ENCODE data around the gene NPIPA1.
"Not testable (repeated sequence)": the region's sequence is repeated elsewhere in the genome, so short reads cannot be mapped to it uniquely, and the experiment has no call there.

NPIPA1 gene

DNA sequence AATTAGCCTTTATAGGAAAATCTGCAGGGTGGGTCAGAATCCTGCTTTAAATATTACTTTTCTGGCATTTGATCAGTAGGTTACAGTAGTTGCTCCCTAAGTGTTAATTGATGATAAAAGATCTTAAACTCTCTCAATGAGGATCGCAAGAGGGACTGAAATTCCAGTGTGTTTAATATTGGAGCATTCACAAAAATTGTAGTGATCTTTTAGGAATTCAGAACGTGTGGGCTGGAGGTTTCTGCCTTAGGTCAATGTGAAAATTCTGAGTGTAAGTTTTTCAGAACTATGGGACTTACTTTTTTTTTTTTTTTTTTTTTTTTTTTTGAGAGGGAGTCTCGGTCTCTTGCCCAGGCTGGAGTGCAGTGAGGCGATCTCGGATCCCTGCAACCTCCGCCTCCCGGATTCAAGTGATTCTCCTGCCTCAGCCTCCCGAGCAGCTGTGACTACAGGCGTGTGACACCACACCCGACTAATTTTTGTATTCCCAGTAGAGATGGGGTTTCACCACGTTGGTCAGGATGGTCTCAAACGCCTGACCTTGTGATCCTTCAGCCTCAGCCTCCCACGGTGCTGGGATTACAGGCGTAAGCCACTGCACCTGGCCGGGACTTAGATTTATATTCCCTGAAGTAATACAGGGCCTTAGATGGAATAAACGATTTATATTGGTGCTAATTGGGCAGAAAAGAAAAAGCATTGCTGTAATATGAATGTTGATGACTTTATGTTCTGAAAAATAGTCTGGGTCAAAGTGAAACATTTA is 39.9 kb downstream of the NPIPA1 start:
- DNase-seq (ENCODE audit: low read depth in 1 of 2, low spot score in 1 of 2) = not testable (repeated sequence)

DNA sequence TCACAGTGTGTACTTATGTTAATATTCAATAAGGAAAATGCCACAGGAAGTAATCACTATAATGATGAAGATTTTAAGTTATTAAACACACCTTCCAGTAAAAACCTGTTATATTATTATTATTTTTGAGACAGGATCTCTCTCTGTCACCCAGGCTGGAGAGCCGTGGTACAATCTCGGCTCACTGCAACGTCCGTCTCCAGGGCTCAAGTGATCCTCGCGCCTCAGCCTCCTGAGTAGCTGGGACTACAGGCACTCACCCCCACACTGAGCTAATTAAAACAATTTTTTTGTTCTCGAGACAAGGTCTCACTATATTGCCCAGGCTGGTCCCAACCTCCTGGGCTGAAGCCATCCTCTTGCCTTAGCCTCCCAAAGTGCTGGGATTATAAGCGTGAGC is 41.0 kb downstream of the NPIPA1 start:
- DNase-seq (ENCODE audit: low read depth in 1 of 2, low spot score in 1 of 2) = not testable (repeated sequence)

DNA sequence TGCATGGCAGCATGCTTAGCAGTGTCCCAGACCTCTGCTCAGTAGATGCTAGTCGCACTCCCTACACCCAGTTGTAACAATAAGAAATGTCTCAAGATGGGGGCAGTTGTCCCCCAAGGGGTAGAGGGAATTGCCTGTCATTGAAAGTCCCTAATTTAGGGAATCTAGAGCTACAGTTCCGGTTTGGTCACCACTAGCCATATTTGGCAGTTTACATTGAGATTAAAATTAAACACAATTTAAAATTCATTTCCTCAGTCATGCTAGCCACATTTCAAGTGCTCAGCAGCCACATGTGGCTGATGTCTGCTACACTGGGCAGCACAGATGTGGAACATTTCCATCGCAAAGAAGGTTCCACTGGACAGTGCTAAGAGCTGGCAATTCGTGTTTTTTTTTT is 41.7 kb downstream of the NPIPA1 start:
- DNase-seq (ENCODE audit: low read depth in 1 of 2, low spot score in 1 of 2) = not testable (repeated sequence)

DNA sequence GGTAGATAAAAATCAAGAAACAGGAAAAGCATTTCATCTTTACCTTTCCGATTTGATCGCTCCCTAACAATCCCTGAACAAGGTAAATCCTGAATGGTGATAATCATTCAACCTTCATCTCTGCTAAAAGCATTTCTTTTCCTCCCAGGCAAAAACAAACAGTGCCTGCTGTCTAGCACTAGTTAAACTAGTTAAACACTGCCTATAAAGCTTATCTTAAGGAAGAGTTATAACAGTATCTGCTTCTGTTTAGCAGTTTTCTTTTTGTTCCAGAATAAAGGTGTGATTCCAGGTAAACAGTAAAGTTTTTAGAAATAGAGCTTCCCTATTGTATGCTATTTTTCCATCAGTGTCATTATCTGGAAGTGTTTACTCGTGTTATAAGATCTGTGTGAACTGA is 44.0 kb downstream of the NPIPA1 start:
- not testable (repeated sequence) for DNase-seq (ENCODE audit: low read depth in 1 of 2, low spot score in 1 of 2)

DNA sequence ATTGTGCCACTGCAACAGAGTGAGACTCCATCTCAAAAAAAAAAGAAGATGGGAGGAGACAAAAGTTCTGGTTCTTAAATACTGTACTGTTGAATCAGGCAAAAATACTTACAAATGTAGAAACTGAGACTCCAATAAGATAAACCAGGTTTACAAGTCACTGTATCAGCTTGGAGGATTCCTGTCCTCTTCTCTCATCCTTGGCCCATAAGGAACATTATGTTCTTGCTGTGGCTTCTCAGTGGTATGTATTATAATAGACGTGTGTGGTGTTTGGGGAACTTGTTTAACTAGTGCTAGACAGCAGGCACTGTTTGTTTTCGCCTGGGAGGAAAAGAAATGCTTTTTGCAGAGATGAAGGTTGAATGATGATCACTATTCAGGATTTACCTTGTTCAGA is 45.3 kb downstream of the NPIPA1 start:
- DNase-seq (ENCODE audit: low read depth in 1 of 2, low spot score in 1 of 2) = not testable (repeated sequence)

DNA sequence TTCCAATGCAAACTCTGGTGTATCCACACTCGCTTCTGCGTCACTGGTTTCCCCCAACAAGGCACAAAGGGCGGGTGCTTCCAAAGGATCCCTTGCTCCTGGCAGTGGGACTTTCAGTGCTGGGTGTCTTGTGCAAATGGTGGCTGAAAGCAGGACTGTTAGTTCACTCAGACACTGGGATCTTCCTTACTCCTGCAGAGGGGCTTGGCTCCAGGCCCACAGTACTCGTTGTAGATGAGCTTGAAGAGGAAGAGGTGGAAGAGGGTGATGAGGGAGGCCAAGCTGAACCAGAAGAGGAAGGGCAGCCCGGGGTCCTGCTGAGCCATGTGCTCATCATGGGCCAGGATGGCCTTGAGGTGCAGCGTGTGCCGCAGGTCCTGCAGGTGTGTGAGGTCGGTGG is 50.8 kb downstream of the NPIPA1 start:
- not testable (repeated sequence) for DNase-seq (ENCODE audit: low read depth in 1 of 2, low spot score in 1 of 2)

DNA sequence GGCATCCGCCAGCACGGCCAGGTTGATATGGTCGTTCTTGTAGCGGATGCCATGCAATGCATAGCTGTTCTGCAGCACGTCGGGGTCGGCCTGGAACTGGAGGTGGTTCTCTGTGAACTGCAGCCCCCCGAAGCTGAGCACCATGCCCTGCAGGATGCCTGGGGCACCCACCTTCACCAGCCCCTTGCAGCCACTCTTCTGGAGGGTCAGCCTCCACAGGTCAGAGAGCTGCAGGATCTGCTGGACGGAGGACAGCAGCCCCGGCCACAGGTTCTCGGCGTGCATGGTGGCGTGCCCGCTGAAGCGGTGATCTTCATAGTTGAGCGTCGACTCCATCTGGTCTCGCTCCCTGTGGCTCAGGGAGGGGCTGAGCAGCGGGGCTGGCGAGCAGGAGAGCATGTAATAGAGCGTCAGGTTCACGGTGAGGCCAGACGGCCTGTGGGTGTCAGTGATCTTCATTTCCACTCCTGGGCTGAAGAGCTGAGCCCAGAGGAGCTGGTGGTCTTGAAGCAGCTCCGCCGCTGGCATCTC is 51.5 kb downstream of the NPIPA1 start:
- not testable (repeated sequence) for DNase-seq (ENCODE audit: low read depth in 1 of 2, low spot score in 1 of 2)

DNA sequence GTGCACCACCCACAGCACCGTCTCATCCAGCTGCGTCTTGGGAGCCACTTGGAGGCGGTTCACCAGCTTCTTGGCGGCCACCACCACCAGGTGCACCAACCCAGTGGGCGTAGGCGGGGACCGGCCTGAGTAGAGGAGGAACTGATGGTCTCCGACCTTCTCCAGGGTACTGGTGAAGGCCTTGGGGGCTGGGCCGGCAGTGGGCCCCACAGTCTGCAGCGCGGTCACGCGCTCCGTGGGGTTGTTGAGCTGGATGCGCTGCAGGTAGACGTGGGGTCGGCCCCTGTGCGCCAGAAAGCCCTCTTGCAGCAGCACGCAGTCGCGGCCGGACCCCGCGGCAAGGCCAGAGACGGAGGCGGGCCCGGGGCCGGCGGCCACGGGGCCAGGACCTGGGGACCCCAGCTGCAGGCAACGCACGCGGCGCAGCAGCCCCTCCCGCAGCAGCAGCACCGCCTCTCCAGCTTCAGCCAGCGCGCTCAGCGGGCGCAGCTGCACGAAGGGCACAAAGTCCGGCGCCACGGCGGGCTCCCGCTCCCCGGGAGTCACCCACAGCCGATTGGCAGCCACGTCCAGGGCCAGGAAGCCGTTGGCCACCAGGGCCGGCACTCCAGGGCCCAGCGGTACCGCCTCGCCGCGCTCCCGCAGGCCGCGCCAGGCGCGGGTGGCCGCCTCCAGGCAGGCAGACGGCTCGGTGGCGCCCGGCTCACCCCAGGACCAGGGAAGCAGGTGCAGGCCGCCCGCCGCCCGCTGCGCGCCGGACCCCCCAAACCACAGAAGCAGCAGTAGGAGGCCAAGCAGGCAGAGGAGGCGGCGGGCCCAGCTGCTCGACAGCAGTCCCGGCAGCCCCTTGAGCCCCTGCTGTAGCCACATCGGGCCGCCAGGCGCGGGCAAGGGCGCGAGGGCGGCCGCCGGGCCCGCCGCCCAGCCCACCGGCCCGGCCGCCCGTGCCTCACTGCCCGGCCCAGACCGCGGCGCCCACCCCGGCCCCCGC is 52.3 kb downstream of the NPIPA1 start:
- not testable (repeated sequence) for DNase-seq (ENCODE audit: low read depth in 1 of 2, low spot score in 1 of 2)

DNA sequence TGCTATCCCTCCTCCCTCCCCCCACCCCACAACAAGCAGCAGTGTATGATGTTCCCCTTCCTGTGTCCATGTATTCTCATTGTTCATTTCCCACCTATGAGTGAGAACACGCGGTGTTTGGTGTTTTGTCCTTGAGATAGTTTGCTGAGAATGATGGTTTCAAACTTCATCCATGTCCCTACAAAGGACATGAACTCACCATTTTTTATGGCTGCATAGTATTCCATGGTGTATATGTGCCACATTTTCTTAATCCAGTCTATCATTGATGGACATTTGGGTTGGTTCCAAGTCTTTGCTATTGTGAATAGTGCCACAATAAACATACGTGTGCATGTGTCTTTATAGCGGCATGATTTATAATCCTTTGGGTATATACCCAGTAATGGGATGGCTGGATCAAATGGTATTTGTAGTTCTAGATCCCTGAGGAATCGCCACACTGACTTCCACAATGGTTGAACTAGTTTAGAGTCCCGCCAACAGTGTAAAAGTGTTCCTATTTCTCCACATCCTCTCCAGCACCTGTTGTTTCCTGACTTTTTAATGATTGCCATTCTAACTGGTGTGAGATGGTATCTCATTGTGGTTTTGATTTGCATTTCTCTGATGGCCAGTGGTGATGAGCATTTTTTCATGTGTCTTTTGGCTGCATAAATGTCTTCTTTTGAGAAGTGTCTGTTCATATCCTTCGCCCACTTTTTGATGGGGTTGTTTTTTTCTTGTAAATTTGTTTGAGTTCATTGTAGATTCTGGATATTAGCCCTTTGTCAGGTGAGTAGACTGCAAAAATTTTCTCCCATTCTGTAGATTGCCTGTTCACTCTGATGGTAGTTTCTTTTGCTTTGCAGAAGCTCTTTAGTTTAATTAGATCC is 56.3 kb downstream of the NPIPA1 start:
- DNase-seq (ENCODE audit: low read depth in 1 of 2, low spot score in 1 of 2) = not testable (repeated sequence)

DNA sequence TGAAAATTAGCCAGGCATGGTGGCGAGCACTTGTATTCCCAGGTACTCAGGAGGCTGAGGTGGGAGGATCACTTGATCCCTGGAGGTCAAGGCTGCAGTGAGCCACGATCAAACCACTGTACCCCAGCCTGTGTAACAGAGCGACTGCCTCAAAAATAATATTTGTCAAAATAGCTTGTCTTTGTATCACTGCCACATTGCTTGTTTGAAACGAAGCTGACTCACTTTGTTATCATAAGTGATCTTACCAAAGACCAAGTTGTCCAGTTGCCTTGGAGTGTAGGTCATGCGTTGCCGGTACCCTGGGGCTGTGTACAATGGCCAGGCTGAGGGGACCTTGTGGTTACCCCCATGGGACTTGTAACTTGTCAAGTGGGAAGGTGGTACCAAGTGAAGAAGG is 59.5 kb downstream of the NPIPA1 start:
- DNase-seq (ENCODE audit: low read depth in 1 of 2, low spot score in 1 of 2) = not testable (repeated sequence)

DNA sequence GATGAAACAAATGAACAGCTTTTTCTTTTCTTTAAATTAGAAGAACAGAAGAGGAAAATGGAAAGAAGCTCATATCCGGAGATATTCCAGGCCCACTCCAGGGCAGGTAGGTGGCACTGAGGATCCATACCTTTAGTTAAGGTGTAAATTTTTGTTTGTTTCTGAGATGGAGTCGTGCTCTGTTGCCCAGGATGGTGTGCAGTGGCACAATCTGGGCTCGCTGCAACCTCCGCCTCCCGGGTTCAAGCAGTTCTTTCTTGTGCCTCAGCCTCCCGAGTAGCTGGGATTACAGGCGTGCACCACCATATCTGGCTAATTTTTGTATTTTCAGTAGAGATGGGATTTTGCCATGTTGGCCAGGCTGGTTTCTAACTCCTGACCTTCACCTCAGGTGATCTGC is 61.1 kb downstream of the NPIPA1 start:
- not testable (repeated sequence) for DNase-seq (ENCODE audit: low read depth in 1 of 2, low spot score in 1 of 2)

DNA sequence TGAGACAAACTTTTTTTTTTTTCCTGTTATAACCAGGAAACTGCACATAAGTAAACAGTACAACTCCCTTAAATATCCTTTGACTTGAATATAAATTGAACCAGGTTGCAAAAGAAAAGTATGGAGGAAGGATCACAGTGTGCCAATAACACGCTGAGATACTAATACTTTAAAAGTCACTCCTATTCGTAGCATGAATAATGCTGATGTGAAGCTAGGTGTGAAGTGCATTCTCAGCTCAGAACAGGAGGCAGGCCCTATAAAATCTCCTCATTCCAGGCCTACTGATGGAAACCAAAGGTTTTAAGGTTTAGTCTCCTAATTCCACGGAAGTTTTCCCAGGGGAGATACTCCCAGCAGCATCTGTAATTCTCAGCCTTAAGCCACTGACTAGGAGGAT is 62.6 kb downstream of the NPIPA1 start:
- not testable (repeated sequence) for DNase-seq (ENCODE audit: low read depth in 1 of 2, low spot score in 1 of 2)

All from activated CD4-positive, alpha-beta T cell treated with anti-CD3 and anti-CD28 coated beads, Interleukin-2, amount 50 U/mL, for 24 hours (primary cell).